HG03280 (cell line): Measurements from ENCODE around the gene TTC7B.

Experiments
- ATAC-seq: cut with Tn5 transposase; IDR thresholded peaks from one replicate; pipeline ENCODE4 v1.9.1; 2021; ENCODE audit warnings: mild to moderate bottlenecking, moderate library complexity; ENCODE audit not compliant: unreplicated experiment

TTC7B gene

DNA sequence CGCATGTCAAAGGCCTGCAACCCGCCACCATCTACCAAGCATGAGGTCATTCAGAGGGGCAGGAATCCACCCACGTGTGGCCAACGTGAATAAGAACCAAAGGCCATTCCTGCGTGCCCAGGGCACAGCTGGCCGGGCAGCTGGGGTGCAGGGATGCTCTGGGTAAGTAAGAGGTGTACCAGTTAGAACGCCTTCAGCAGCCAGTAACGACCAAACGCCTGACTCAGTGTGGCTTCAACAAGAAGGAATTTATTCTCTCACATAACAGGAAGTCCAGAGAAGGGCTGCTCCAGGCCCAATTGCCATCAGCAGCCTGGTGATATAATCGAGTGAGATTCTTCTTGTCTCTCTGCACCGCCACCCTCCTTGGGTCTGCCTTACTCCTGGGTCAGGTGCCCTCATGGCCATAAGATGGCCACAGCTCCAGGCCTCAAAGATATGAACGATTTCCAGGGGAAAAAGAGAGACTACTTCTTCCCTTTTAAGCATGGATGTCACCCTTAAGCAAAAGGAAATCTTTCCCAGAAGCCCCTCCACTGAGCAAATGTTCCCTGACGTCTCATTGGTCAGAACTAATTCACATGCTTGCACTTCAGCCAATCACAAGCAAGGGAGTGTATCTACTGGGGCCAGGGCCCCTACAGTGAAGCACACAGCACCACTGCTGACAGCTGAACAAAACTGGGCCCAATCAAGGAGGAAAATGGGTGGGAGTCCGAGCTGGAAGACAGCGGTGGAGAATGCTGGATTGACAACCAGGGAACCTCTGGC, 7.3 kb downstream of the TTC7B start:
- no peak for ATAC-seq

DNA sequence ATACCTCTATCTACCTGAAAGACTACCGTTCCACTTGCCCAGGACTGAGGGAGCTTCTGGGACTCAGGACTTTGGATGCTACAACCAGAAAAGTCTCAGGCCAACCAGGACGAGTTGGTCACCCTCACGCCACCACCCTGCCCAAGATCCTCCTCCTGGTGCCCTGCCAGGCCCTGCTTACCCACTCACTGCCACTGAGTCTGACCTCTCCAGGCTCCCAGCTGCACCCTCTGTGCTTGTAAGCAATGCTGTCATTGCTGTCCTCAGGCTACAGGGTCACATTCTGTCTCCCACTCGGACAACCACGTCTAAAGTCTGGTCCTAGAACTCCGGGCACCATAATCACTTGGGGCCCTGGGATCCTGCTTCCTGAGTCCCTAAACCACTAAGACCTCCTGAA, 9.2 kb downstream of the TTC7B start:
- no peak for ATAC-seq

DNA sequence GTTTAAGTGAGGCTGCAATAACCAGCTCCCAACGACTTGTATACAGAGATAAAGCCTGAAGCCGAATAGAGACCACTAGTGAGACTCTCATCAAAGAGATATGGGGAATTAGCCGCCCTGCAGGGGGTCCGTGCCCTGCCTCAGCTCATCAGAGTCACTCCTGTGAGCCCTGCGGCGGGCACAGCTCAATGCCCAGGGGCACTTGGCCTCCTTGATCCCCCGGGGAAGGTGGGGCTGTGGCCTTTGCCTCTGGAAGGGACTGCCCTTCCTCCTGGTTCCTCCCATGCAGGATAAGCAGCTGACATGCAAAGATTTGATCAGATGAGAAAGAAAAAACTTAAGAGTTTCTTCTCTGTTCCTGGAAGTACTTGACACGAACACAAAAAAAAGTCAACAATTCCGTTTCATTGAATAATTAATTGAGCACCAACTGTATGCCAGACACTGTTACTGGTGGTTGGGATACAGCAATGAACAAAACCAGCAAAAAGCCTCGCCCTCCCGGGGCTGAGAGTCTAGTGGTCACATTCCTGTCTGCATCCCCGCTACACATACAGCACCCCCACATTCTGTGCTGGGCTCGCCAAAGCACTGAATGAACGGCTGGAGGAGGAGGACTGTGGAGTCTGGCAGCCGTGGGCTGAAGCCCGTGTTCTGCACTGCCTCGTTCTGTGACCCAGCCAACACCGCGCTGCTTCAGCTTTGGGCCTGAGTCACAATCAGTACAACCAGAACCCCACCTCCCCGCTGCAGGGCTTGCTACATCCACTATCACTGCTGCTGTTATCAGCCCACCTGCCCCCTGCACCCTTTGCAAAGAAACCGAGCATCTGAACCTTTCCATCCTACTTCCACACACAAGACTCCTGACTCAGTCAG, 10.3 kb downstream of the TTC7B start:
- ATAC-seq: no peak

DNA sequence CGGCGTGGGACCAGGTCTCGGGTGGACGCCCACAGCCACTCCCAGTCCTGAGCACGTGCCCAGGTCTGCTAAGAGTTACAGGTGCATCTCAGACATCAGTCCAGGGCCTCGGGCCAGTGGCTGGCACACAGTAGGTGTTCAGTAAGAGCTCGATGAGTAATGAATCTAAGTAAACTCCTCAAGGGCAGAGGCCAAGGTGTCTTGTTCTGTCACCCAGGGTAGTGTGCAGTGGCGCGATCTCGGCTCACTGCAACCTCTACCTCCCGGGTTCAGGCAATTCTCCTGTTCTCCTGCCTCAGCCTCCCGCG, 11.2 kb downstream of the TTC7B start:
- ATAC-seq: no peak

DNA sequence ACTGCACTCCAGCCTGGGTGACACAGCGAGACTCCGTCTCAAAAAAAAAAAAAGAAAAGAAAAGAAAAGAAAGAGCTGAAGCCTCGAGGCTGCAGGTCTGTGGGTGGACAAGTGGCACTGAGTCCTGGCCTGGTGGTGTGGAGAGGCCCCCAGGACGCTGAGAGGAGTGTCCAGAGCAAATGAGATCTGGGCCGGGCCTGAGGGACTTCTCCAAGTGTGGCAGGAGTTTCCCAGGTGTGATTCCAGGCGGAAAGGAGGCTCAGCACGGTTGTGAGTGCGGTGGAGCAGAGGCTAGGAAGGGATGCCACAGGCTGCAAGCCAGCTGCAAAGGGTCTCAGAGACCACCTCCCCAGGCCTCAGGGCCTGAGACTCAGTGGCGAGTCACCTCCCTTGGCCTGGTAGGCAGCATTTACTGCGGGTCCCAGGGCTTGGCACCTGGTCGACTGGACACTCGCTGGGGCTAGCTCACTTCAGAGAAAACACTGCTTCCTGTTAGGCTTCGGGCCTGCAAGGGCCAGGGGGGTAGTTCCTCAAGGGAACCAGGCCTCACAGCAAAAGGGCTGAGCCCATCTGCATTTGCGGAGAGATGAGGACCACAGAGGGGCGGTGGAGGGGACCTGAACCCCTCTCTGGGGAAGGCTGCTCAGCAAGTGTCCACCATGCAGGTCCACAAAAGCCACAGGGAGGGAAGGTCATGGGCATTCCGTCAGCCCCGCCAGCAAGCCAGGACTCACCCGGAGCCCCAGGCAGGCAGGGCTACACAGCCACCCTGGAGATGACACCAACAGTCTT, 11.7 kb downstream of the TTC7B start:
- ATAC-seq: no peak

DNA sequence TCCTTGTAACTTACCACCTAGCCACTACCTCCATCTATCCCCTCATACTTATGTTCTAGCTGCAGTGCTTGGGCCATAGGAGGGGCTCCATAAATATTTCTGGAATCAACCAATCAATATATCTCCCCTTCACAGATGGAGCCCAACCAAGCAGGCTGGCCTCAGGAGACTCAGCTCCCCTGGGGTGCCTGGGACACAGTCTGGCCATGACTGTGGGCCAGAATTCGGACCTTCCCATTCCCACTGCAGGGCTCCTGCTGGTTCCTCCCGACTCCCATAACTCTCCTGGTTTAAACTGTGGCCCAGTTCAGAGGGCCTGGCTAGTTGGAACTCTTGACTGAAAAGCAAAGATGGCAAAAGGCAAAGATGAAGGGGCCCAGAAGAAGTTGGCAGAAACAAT, 13.0 kb downstream of the TTC7B start:
- ATAC-seq: no peak

DNA sequence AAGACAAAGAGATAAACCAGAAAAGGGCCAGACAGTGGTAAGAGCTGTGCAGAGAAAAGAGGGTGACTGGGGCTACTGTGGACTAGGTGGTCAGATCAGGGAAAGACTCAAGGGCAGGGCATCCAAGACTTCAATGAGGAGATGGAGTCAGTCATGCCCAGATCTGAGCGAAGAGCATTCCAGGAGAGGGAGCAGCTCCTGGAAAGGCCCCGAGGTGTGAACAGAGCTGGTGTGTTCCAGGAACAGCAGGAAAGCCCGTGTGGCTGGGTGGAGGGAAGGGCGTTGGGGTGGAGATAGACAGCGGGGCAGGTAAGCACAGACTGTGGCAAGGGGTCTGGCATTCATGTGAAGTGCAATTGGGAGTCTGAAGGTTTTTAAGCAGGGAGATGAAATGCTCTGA, 16.8 kb downstream of the TTC7B start:
- ATAC-seq: no peak

DNA sequence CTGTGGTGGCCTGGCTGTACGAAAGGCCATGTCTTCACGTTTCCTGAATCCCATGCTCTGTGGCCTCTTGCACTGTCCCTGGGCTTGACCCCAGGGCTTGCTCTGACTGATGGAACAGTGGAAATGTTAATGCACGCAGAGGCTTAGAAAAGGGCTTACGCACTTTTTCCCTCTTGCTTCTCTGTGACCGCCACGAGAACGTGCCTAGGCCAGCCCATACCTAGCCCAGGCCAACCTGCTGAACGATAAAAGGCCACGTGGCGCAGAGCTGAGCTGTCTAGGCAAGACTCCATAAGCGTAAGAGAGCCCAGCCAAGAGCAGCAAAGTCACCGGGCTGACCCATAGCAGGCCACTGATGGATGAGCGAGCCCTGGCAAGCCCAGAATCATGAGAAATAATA, 18.3 kb downstream of the TTC7B start:
- ATAC-seq: no peak

DNA sequence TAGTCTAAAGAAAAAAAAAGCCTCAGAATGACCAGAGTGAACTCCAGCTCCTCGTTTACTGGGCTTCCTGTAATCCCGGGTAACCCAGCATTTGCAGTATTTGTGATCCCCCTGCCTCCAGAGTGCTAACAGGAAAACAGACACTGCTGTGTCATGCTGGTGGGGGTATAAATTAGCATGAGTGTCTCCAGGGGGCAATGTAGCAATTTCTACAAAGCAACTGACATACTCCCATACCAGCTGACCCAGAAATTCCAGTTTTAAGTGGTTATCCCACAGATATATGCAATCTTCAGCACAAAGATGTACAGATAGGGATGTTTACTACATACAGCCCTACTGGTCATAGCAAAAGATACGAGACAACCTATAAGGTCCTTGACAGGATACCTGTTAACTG, 18.8 kb downstream of the TTC7B start:
- ATAC-seq: no peak

DNA sequence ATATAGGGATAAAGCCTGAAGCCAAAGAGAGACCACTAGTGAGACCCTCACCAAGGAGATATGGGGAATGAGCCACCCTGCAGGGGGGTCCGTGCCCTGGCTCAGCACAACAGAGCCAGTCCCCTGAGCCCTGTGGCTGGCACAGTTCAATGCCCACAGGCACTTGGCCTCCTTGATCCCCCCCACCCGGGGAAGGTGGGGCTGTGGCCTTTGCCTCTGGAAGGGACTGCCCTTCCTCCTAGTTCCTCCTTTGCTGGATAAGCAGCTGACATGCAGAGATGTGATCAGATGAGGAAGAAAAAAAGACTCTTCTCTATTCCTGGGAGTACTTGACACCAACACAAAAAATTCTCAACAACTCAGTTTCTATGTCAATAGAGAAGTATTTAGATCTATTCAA, 19.9 kb downstream of the TTC7B start:
- ATAC-seq: no peak

DNA sequence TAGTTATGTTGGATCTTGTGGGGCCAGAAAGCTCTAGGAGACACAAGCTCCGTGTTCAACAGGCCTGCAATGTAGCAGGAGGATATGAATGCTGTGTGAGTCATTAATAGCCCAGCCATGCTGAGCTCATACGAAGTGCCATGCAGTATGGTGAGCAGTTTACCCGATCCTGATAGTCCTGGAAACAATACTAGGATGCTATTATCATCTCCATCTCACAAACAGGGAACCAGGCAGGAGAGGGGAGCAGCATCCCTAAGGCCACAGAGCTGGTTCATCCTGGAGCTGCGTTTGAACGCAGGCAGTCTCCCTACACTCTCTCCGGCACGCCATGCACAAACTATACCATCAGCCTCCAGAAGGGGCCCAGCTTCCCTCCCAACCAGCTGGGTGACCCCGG, 20.5 kb downstream of the TTC7B start:
- ATAC-seq: no peak

DNA sequence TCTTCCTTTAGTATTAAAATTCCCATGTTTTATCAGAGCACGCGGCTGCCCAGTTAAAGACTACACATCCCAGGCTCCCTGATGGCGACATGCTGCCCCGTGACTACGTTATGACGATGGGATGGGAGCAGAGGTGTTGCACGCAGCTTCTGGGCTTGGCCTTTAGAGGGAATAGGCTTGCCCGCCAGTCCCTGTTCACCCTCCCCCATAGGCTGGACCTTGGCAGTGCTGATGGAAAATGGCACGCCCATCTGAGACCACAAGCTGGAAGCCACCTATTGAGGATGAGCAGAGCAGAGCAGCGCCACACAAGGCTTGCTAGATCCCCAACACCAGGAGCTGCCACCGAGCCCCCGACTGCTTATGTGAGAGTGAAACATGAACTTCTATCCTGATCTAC, 24.7 kb downstream of the TTC7B start:
- no peak for ATAC-seq

DNA sequence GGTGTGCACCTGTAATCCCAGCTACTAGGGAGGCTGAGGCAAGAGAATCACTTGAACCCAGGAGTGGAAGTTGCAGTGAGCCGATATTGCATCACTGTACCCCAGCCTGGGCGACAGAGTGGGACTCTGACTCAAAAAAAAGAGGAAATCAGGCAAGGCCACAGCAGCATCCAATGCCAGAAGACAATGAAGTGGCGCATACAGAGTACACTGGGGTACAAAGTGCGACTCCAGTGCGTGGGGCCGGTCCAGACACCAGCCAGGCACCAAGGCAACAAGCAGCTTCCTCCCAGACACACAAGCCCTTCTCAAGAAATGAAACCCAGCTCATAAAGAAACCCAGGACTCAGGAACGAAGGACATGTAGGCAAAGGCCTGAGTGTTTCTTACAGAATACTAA, 28.2 kb downstream of the TTC7B start:
- ATAC-seq: no peak

DNA sequence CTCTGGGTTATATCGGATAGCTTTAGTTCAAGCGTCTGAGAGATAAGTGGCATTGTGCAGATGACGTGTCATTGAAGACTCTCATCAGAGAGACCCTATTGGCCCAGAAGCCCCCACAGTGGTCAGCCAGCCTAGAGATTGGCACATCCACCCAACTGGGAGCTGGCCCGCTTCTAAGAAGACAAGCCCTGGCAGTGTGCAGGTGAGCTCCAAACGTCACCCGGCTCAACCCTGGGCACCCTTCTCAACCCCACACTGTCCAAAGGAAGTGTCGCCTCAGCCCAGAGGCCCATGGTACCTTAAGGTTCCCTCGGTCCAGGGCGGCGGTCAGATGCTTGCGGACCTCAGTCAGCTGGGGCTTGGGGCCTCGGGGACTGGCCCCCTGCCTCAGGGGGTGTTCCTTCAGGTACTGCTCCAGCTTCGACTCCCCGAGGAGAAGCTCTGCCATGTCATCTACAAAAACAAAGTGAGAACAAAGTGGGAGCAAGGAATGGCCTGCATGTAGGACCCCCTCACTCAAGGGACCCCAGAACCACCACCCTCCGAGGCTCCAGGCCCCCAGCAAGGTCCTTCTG, 30.3 kb downstream of the TTC7B start:
- ATAC-seq: no peak

DNA sequence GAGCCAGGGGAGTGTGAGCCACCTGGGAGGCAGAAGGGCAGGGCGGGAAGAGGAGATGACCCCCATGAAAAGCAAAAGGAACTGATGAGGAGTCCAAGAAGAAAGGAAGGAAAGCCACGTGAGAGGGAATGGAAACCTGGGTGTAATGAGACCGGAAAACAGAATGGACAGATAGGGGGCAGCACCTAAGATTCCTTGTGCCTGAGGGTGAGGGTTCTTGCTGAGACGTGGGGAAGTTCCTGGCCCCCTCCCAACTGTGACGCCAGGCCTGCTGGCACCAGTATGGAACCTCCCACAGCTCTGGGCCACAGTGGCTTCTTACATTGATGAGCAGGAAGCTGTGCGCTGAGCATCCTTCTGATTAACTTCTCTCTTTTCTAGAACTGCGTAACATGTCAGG, 30.8 kb downstream of the TTC7B start:
- no peak for ATAC-seq

DNA sequence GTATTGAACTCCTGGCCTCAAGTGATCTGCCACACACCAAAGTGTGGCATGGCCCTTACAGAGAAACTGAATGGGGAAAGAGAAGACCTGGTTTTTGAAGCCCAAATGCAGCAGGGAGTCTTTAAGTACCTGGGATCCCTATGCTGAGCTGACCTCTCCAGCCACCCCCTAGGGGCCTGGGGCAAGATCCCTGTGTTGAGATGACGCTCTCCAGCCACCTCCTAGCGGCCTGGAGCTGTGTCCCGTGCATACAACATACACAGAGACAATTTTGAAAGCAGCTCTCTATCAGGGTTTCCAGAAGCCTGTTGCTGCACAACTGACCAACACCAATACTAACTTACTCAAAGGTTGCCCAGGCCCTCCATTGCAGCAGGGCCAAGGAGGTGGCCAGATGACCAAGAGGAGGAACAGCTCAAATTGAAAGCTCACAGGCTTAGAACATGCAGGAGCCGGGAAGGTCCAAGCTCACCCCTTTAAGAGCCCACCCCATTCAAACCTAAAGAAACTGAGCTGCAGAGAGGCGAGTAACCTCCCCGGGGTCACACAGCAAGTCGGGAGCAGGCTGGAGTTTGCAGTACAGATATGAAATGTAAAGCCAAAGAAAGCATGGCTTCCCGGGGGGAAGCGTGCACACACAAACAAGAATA, 31.5 kb downstream of the TTC7B start:
- ATAC-seq: no peak

DNA sequence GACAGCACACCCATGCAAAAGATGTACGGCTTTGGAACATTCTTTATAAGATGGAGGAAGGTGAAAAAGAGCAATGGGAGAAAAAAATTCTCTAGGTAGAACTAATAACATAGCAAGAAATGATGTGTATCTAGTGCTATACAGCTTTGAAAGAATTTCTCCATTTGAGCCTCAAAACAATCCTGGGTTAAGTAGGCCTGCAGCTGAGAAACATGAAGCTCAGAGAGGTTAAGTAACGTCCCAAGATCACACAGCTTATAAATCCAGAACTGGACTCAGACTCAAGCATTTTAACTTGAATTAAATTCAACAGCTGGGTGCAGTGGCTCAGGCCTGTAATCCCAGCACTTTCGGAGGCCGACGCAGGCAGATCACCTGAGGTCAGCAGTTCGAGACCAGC, 32.9 kb downstream of the TTC7B start:
- ATAC-seq: no peak

DNA sequence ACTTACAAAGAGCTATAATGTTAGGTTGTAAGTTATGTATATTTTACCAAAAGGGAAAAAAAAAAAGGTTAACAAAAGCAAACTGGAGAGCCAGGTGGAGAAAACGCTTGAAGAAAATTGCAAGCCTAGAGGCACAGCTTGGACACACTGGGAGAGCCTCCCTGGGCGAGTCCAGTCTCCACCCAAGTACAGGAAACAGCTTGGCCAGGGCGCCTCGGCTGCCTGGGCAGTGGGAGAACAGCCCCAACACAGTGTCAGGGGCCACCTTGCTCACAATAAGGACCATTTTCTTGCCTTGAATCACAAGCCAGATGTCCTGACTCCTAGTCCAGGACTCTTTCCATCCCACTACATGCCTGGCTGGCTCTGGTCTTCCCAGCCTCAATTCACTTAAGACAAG, 33.3 kb downstream of the TTC7B start:
- ATAC-seq: no peak

DNA sequence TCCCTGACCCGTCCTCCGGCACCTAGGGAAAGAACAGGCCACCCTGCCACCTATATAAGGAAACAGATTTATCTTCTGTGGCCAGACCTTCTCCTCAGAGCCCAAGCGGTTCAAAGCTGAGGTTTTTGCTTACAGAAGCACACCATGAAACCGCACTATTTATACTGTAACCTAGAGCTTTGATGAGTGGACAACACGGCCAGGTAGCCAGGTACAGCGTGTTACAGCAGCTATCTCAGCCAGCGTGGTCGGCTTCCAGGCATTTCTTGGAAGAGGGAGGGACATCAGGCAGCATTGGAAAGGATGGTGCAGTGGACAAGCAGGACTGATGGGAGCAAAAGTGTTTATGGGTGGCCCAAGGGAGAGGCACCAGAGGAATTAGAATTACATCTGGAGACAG, 34.4 kb downstream of the TTC7B start:
- no peak for ATAC-seq

DNA sequence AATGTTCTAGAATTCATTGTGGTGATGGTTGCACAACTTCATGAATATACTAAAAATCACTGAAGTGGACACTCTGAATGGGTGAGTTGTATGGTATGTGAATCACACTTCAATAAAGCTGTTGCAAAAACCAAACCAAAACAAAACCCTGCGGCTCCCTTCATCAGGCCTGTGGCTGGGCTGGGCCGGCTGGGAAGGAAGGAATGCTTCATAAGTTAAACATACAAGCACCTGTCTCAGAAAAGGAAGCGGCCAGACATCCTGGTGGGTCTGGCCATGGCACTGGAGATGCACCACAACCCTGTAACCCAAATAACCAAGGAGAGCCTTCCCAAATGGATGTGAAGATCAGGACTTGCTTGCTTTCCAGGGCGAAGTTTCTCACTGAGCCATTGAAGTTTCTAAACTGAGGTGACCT, 34.9 kb downstream of the TTC7B start:
- ATAC-seq: no peak

DNA sequence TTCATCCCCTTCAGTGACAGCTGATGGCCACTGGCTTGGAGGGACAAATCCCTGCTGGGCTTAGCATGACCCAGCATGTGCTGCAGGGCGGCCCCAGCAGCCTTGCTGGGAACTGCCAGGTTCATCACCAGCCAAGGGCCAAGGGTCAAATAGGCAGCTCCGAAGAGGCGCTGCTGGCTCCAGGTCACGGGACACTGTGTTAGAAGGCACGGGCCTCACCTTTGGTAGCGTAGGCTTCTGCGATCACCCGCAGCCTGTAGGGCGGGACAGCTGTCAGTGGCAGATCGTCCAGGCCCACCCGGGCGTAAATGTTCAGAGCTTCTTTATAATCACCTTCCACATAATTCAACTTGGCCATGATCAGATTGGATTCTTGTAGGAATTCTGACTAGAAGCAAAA, 35.7 kb downstream of the TTC7B start:
- no peak for ATAC-seq
